SIG-M5 treated with dmso at 0.1 percent for 504 hours (cell line): ENCODE data around the gene HTR1A.
A peak's percentile ranks its signal among the peaks of the same experiment; 100 is the strongest.

Experiments used
- DNase-seq: peaks from one replicate; lab custom pipeline; 2025; ENCODE audit not compliant: unreplicated experiment; lab: John Stamatoyannopoulos, UW

The HTR1A gene

GRCh38 chr5:63962279-63962678 is at the start of gene HTR1A:
HTR1A (minus strand) TSS chr5:63962445; CDS start chr5:63961719, 726 bp downstream.
- DNase-seq, result no peak

DNA sequence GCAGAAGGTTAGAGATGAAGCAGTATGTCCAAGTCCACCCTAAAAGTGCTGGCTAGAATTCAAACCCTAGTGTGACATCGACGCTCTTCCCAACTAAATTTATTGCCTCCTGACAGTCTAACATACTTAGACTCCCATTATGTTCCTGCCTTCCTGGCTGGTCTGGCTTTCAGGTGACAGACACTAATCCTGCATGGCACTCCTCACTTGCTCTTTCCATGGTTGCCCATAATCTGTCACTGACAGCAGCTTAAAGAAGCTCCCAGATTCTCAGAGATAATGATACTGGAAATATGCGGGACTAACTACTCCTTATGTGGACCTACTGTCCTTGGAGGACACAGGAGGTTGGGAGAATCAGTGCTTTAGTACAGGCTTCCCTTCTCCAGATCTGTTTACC is 41.7 kb upstream of the HTR1A start:
- no peak for DNase-seq

DNA sequence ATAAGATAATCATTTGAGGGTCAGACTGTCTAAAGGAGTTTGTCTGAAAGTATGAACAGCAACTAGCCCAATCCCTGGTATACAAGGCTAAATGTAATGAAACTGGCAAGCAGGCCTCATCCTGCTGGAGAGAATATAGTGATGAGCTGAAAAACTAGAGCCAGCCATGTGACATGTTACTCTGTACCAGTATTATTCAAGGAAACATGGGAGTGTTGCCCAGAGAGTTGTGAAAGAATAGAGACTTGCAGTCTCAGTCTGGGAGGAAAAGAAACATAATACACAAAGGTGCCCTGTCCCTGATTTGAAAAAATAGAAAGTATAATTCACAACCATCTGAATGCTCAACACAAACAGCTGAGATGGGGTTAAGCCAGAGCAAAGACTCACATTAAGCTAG is 37.9 kb upstream of the HTR1A start:
- no peak for DNase-seq

- no peak for DNase-seq
Measured at GRCh38 chr5:63987053-63987452, 24.8 kb upstream of the HTR1A start.

DNA sequence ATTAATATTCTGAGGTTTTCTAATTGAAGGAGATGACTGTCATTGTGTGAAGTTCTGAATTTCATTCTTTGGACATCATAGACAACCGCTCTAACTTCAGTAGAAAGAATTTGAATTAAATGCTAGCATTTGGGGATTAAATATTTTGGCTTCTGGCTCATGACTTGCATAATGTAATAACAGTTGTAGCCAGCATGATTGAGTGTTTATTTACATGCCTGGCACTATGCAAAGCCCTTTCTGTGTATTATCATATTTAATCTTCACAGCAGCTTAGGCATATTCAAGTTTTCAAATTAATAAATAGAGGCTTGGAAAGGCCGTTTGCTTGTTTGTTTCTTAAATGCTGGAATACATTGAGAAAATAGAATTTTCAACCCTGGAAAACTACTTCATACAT is 19.6 kb upstream of the HTR1A start:
- DNase-seq, result no peak

DNA sequence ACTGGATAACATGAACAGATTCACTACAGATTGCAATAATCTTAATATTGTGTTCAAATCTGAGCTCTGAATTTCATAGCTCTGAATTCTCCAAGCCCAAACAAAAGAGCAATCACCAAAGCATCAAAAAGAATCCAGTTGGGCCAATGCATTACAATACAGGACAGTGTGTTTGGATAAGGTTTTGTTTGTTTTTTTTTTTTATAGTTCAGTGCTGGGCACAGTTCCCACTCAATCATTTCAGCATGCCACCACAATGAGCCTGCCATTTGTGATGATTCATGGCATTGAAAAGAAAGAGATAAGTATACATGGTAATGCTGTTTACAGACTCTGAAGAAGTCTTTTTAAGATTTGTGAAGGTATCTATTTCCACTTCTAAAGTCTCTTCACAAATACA is 1.7 kb upstream of the HTR1A start:
- DNase-seq, result no peak

- DNase-seq, result peak; percentile 75
Measured at GRCh38 chr5:63963080-63963735, 963 bp upstream of the HTR1A start.

DNA sequence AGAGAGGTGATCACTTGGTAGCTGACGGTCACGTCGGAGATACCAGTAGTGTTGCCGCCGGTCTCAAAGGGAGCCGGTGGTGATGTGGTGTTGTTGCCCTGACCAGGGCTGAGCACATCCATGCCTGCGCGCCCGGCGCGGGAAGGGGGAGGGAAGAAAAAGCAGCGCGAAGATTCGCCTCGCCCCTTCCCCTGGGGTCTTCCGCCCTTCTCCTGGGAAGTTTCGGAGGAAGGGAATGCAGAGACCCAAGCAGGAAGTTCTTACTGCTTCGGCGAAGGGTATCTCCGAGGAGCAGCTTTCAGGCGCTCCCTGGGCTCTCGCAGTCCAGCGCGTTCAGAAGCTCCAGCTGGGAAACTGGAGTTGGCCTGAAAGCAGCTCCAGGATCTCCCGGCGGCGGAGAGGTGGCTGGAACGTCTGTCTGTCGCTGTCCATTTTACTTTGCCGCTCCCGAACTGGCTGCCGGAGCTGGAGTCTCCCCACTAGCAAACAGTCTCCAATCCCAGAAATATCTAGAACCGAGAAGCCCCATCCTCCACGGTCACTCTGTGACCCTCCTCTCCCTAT is 565 bp downstream of the HTR1A start:
- no peak for DNase-seq

- DNase-seq, result no peak
Measured at GRCh38 chr5:63961125-63961597, 1.1 kb downstream of the HTR1A start.

DNA sequence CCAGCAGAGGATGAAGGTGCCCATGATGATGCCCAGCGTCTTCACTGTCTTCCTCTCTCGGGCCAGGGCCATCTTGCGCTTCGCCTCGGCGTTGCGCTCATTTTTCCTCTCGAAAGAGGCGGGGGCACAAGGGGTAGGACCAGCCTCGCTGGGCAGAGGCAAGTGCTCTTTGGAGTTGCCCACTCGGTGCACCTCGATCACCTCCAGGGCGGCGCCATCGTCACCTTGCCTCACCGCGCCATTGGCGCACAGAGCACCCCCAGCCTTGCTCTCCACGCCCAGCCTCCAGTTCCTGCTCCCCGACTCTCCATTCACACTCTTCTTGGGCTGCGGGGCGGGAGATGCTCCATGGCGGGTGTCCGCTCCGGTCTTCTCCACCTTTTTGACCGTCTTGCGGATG is 1.6 kb downstream of the HTR1A start:
- DNase-seq, result no peak

DNA sequence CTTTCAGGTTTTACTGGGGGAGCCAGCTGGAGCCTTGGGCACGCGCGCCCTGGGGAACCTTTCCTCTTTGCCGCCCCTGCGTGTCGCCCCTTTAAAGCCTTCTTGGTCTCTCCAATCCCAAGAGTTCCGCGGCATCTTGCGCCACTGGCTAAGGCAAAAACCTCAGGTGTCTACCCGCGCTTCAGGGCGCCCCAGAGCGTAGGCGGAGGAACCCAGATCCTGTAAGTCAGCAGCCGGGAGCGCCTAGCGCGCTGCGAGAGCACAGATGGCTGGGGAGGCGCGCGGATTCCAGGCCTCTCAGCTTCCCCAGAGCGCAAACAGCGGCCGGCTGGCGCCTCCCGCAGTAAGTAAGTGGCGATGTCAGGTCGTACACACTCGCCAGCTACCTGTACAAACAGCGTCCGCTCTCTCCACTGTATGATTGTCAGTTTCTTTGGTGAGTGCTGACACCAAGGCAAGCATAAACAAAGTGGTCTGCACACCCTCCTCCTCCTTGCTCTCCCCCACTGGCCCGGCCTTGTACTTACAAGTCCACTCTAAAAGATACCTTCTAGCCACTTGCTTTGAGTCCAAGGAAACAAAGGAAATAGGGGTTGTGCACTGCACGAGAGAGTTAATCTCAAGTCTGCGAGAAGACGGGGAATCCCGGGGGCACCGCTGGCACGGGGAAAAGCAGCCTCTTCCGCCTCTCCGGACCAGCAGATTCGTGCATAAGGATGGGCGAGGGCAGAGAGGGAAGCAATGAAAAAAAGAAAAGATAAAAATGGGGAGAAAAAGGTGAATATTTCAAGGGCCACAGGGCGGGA is 2.9 kb downstream of the HTR1A start:
- DNase-seq, result no peak

DNA sequence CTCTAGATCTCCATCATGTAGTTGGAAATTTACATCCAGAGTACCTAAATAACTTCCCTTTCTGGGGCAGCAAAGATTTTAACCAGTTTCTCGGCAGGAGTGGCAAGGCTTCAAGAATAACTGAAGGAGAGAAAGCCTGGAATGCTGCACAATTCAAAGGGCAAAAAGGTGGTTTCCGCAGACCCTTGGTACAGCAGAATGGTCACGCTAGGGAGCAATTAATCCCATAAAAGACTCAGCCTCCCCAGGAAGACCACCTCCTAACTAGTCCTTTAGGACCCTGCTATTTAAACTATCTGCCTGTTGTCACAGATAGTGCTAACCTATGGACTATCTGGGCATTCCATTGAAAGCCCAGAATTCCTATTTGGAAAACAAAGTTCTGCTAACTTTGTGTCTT is 3.6 kb downstream of the HTR1A start:
- DNase-seq, result no peak

DNA sequence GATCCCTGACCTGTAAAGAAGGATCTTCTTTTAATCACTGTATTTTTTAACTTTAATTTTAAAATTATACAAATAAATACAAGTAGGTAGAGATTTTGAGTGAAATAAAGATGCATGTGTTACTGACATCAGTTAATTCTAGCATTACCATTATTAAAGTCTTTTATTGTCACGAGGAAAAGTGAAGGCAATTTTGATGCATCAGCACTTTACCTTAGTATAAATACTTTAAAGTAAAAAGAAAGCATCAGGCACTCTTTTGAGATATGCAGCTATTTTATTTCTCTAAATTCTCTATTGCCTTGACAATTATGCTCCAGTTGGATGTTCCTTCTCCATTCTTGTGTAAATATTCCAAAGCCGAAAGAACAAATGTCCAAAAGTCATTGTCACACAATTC is 4.6 kb downstream of the HTR1A start:
- DNase-seq, result no peak

DNA sequence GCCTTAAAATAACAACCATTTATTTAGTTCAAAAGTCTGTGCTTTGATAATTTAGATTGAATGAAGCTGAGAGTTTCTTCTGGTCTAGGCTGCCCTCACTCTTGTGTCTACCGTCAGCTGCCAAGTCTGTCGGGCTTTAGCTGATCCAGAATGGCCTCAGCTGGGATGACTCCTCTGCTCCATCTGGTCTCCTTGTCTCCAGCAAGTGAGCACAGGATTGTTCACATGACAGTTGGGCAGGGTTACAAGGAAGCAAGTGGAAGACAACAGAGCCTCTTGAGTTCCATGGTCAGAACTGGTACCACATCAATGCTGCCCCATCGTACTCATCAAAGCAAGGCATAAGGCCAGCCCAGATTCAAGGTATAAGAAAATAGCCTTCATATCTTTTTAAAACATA is 9.0 kb downstream of the HTR1A start:
- no peak for DNase-seq

DNA sequence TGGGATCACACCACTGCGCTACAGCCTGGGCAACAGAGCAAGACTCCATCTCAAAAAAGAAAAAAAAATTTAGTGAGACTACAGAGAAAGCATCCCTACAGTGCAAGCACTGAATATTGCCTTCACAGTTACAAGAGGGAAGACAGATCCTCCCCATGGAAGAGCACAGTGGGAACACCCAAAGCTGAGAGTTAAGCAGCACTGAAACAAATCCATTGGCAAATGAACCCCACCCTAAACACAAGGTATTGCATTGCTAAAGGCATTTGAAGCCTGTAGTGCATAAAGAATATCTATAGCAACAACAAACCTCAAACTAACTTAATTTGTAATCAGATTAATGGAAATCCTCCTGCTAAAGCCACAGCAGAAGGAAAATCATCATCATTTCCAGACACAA is 27.1 kb downstream of the HTR1A start:
- no peak for DNase-seq

GRCh38 chr5:63931836-63932235 is 30.4 kb downstream of the HTR1A start:
- DNase-seq, result no peak

- no peak for DNase-seq
Measured at GRCh38 chr5:63928451-63928850, 33.8 kb downstream of the HTR1A start.

- DNase-seq, result peak; percentile 45
Measured at GRCh38 chr5:63923914-63924313, 38.3 kb downstream of the HTR1A start.

DNA sequence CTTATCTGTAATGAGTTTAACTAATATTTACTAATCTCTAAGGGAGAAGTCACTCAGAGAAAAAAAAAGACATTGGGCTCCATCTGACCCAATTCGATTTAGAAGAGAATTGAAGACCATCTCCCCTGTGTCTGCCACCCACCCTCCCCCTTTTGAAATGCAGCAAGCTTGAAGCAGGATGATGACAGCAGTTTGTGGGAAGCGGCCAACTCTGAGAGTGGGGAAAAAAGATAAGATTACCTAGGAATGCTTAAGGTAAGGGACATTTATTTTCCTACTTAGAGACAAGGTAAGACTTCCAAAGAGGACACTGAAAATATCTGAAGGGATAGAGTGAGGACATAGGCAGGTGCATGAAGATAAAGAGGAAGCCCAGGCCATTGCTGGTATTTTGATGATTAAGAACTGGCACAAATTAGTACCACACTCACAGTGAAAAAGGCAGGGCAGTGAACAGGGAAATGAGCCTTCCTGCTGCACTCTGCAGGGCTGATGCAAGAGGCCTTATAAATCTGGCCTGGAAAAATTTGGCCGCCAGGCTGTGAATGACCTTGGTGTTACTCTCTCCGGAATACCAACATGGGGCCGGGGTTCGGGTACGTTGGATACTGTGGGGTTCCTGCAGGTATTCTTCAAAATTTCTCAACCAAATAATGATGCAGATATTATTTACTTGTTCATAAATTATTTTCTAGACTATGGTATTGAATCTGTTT is 42.3 kb downstream of the HTR1A start:
- no peak for DNase-seq

DNA sequence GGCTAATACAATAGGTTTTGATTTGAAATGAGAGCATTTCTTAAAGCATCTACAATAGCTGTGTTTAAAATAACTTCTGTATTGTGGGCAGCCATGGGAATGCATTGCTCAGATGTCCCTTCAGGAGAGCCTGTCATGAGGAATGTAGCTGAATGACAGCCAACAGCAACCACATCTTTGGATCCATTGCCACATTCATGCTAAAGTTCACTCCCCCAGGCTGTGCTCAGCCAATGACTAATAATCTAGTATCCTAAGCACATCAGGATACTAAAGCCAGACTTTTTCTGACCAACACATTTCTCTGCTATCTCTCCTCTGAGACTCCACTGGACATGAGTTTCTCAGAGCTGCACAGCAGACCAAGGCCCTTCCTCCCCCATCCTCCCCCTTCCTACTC is 45.5 kb downstream of the HTR1A start:
- no peak for DNase-seq

DNA sequence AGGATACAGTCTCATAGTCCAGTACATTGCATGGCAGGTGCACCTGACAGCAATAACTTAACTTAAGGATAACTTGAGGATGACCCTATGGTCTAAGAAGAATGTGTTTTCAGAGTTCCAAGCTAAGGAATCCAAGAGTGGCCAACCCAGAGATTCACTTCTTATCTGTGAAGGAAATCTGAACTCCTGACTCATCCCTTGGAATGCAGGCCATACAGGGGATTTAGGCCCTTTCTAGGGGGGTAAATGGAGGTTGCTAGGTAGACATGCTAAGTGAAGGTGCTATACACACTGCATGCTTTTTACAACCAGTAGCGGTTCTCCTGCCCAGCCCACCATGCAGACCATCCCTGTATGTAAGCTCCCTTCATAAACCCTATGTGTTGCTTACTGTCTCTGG is 50.4 kb downstream of the HTR1A start:
- no peak for DNase-seq
